ENCODE data around the gene TNFSF8. TPM values are rescaled to one million over a fixed set of nuclear protein-coding genes. Genes with fewer than 3 reads are reported as not detected.

Gene TNFSF8
- polyA plus RNA-seq, 1 donor from 2014 or later, result not detected

- Histone ChIP-seq H3K4me2 (ENCODE audit: low read length) (no peak overlapping the region), H3K4me3 (ENCODE audit: low read length) (no peak overlapping the region), H2AFZ (ENCODE audit: low read depth, low read length) (no peak overlapping the region), H4K20me1 (ENCODE audit: insufficient read depth) (no peaks in the 10 kb centered on the region), H3K79me2 (replicated peaks; ENCODE audit: insufficient read depth, low read length) (no peaks in the 10 kb centered on the region), H3K27me3 (ENCODE audit: insufficient read depth, low read depth, low read length) (no peaks in the 10 kb centered on the region), H3K9me2 (ENCODE audit: insufficient read depth, low read length) (no peaks in the 10 kb centered on the region), H3K27ac (ENCODE audit: low read length) (peak overlapping the region; percentile 43), H3K9ac (ENCODE audit: low read length) (no peak overlapping the region), H3F3A (ENCODE audit: insufficient read depth, low read length, poor library complexity, severe bottlenecking) (no peaks in the 10 kb centered on the region), H3K36me3 (ENCODE audit: insufficient read depth, low read length) (no peaks in the 10 kb centered on the region), H3K9me3 (ENCODE audit: low read length) (no peaks in the 10 kb centered on the region)
- peak; percentile 83 for TF ChIP-seq SMC3 (conservative IDR thresholded peaks at IDR 0.05; ENCODE audit: poor library complexity)
- TF ChIP-seq EZH2 (IDR thresholded peaks at IDR 0.05; ENCODE audit: borderline replicate concordance, insufficient read depth, low read length, poor library complexity, severe bottlenecking), result no peak
- TF ChIP-seq RAD21 (conservative IDR thresholded peaks at IDR 0.05), result peak; percentile 84
- TF ChIP-seq, protein P1, sequence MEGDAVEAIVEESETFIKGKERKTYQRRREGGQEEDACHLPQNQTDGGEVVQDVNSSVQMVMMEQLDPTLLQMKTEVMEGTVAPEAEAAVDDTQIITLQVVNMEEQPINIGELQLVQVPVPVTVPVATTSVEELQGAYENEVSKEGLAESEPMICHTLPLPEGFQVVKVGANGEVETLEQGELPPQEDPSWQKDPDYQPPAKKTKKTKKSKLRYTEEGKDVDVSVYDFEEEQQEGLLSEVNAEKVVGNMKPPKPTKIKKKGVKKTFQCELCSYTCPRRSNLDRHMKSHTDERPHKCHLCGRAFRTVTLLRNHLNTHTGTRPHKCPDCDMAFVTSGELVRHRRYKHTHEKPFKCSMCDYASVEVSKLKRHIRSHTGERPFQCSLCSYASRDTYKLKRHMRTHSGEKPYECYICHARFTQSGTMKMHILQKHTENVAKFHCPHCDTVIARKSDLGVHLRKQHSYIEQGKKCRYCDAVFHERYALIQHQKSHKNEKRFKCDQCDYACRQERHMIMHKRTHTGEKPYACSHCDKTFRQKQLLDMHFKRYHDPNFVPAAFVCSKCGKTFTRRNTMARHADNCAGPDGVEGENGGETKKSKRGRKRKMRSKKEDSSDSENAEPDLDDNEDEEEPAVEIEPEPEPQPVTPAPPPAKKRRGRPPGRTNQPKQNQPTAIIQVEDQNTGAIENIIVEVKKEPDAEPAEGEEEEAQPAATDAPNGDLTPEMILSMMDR (IDR thresholded peaks at IDR 0.05; ENCODE audit: poor library complexity, severe bottlenecking), result peak; percentile 87
- TF ChIP-seq, protein P2, sequence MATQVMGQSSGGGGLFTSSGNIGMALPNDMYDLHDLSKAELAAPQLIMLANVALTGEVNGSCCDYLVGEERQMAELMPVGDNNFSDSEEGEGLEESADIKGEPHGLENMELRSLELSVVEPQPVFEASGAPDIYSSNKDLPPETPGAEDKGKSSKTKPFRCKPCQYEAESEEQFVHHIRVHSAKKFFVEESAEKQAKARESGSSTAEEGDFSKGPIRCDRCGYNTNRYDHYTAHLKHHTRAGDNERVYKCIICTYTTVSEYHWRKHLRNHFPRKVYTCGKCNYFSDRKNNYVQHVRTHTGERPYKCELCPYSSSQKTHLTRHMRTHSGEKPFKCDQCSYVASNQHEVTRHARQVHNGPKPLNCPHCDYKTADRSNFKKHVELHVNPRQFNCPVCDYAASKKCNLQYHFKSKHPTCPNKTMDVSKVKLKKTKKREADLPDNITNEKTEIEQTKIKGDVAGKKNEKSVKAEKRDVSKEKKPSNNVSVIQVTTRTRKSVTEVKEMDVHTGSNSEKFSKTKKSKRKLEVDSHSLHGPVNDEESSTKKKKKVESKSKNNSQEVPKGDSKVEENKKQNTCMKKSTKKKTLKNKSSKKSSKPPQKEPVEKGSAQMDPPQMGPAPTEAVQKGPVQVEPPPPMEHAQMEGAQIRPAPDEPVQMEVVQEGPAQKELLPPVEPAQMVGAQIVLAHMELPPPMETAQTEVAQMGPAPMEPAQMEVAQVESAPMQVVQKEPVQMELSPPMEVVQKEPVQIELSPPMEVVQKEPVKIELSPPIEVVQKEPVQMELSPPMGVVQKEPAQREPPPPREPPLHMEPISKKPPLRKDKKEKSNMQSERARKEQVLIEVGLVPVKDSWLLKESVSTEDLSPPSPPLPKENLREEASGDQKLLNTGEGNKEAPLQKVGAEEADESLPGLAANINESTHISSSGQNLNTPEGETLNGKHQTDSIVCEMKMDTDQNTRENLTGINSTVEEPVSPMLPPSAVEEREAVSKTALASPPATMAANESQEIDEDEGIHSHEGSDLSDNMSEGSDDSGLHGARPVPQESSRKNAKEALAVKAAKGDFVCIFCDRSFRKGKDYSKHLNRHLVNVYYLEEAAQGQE (IDR thresholded peaks at IDR 0.05; ENCODE audit: borderline replicate concordance), result peak; percentile 97
Measured at GRCh38 chr9:114911167-114911821, 19.1 kb downstream of the TNFSF8 start.

GRCh38 chr9:114910541-114910940 lies 19.9 kb downstream of the TNFSF8 start:
- Histone ChIP-seq H3F3A (ENCODE audit: insufficient read depth, low read length, poor library complexity, severe bottlenecking) (no peaks in the 10 kb centered on the region), H3K9ac (ENCODE audit: low read length) (no peak overlapping the region), H3K27ac (ENCODE audit: low read length) (peak overlapping the region; percentile 43), H3K4me3 (ENCODE audit: low read length) (no peak overlapping the region), H3K36me3 (ENCODE audit: insufficient read depth, low read length) (no peaks in the 10 kb centered on the region), H3K4me2 (ENCODE audit: low read length) (no peak overlapping the region), H2AFZ (ENCODE audit: low read depth, low read length) (no peak overlapping the region), H3K9me2 (ENCODE audit: insufficient read depth, low read length) (no peaks in the 10 kb centered on the region), H3K79me2 (replicated peaks; ENCODE audit: insufficient read depth, low read length) (no peaks in the 10 kb centered on the region), H3K27me3 (ENCODE audit: insufficient read depth, low read depth, low read length) (no peaks in the 10 kb centered on the region), H4K20me1 (ENCODE audit: insufficient read depth) (no peaks in the 10 kb centered on the region), H3K9me3 (ENCODE audit: low read length) (no peaks in the 10 kb centered on the region)
- TF ChIP-seq, protein P2 (IDR thresholded peaks at IDR 0.05; ENCODE audit: borderline replicate concordance), result no peak
- TF ChIP-seq MXI1 (conservative IDR thresholded peaks at IDR 0.05; ENCODE audit: poor library complexity, severe bottlenecking) (no peak), POLR2AphosphoS5 (IDR thresholded peaks at IDR 0.05) (no peak), RAD21 (conservative IDR thresholded peaks at IDR 0.05) (no peak), TAF1 (IDR thresholded peaks at IDR 0.05; ENCODE audit: low read depth) (no peak), SMC3 (conservative IDR thresholded peaks at IDR 0.05; ENCODE audit: poor library complexity) (no peak), EZH2 (IDR thresholded peaks at IDR 0.05; ENCODE audit: borderline replicate concordance, insufficient read depth, low read length, poor library complexity, severe bottlenecking) (no peak), EP300 (conservative IDR thresholded peaks at IDR 0.05; ENCODE audit: poor library complexity, severe bottlenecking) (no peak)
- TF ChIP-seq, protein P1 (IDR thresholded peaks at IDR 0.05; ENCODE audit: poor library complexity, severe bottlenecking), result no peak

Measured in neural cell (in vitro differentiated cells).